IMR-90 (cell line): Measurements from ENCODE around the gene CEP72. TPM values are rescaled to one million over a fixed set of nuclear protein-coding genes. Genes with fewer than 3 reads are reported as not detected.

Experiments
- ATAC-seq: fragments of 200-7000 bp; cut with Tn5 transposase; 2 replicates; pipeline ENCODE4 v1.9.1; 2020; ENCODE audit warnings: low read depth, mild to moderate bottlenecking, moderate library complexity
- BruUV-seq: library from RNA; stranded (reverse); fragments of 400-500 nt; replicated peaks from 2 replicates; lab custom pipeline; 2021; lab: Mats Ljungman, UMichigan
- CTCF ChIA-PET: fragments of 300-600 bp; formaldehyde crosslinking; extraction: SDS; loops from one replicate; lab custom pipeline; 2021; ENCODE audit warnings: antibody characterized with exemption; lab: Yijun Ruan, JAX
- POLR2A ChIA-PET: fragments of 300-600 bp; sonication (Branson Sonifier 250); formaldehyde crosslinking; loops from one replicate; lab custom pipeline; 2022; ENCODE audit warnings: antibody characterized with exemption; ENCODE audit not compliant: unreplicated experiment; lab: Charles Lee
- DNase-seq: peaks from one replicate; pipeline ENCODE4 v3.0.0; 2013
- H2AFZ ChIP-seq: replicated peaks from 2 replicates; pipeline ENCODE3; 2013; ENCODE audit warnings: low read length, mild to moderate bottlenecking; ENCODE audit not compliant: poor library complexity
- H2AK5ac ChIP-seq: 2 replicates; pipeline ENCODE4 v1.6.1; 2013; ENCODE audit warnings: low read depth, low read length, inconsistent platforms
- H2AK9ac ChIP-seq: replicated peaks from 2 replicates; pipeline ENCODE3; 2013; ENCODE audit warnings: mild to moderate bottlenecking, low read depth, low read length, moderate library complexity; ENCODE audit not compliant: poor library complexity
- H2BK120ac ChIP-seq: 2 replicates; pipeline ENCODE4 v1.6.1; 2013; ENCODE audit warnings: low read depth, low read length, inconsistent platforms
- H2BK15ac ChIP-seq: 3 replicates; pipeline ENCODE4 v1.6.1; 2013; ENCODE audit warnings: low read depth, low read length, inconsistent platforms
- H2BK20ac ChIP-seq: 2 replicates; pipeline ENCODE4 v1.6.1; 2013; ENCODE audit warnings: low read depth, mild to moderate bottlenecking, inconsistent platforms, low read length, moderate library complexity
- H2BK5ac ChIP-seq: 2 replicates; pipeline ENCODE4 v1.6.1; 2013; ENCODE audit warnings: mild to moderate bottlenecking, low read depth, low read length, inconsistent platforms; ENCODE audit not compliant: poor library complexity, severe bottlenecking
- H3K14ac ChIP-seq: replicated peaks from 2 replicates; pipeline ENCODE4 v1.6.1; 2013; ENCODE audit warnings: low read depth, low read length, inconsistent platforms
- H3K18ac ChIP-seq: 2 replicates; pipeline ENCODE4 v1.6.1; 2013; ENCODE audit warnings: low read depth, low read length, control low read depth
- H3K23ac ChIP-seq: 2 replicates; pipeline ENCODE4 v1.6.1; 2013; ENCODE audit warnings: low read depth, low read length, inconsistent platforms
- H3K27ac ChIP-seq: 2 replicates; pipeline ENCODE4 v1.5.1; 2013; ENCODE audit warnings: mild to moderate bottlenecking, control low read depth, low read length; ENCODE audit not compliant: insufficient read depth
- H3K27me3 ChIP-seq: 2 replicates; pipeline ENCODE4 v1.6.1; 2013; ENCODE audit warnings: low read length; ENCODE audit not compliant: control insufficient read depth, insufficient read depth
- H3K36me3 ChIP-seq: 2 replicates; pipeline ENCODE4 v1.6.1; 2013; ENCODE audit warnings: low read length, mixed read lengths; ENCODE audit not compliant: control insufficient read depth, insufficient read depth
- H3K4ac ChIP-seq: 2 replicates; pipeline ENCODE4 v1.6.1; 2013; ENCODE audit warnings: low read depth, low read length, inconsistent platforms
- H3K4me1 ChIP-seq: 2 replicates; pipeline ENCODE4 v1.6.1; 2013; ENCODE audit warnings: low read length, mixed read lengths; ENCODE audit not compliant: control insufficient read depth, insufficient read depth
- H3K4me2 ChIP-seq: 2 replicates; pipeline ENCODE4 v1.6.1; 2013; ENCODE audit warnings: low read depth, mild to moderate bottlenecking, control low read depth, low read length, moderate library complexity
- H3K4me3 ChIP-seq: 2 replicates; pipeline ENCODE4 v1.5.1; 2013; ENCODE audit warnings: low read depth, mild to moderate bottlenecking, control low read depth, low read length, moderate library complexity; ENCODE audit not compliant: insufficient read depth
- H3K56ac ChIP-seq: 2 replicates; pipeline ENCODE4 v1.6.1; 2013; ENCODE audit warnings: low read length, inconsistent platforms; ENCODE audit not compliant: insufficient read depth; ENCODE audit errors: extremely low read depth
- H3K79me1 ChIP-seq, 2 experiments: 2 replicates each; pipeline ENCODE4 v1.6.1; 2013; ENCODE audit warnings: low read length in 2 of 2, inconsistent platforms in 1 of 2, low read depth in 1 of 2
- H3K9ac ChIP-seq: 2 replicates; pipeline ENCODE4 v1.6.1; 2013; ENCODE audit warnings: low read depth, low read length, control low read depth
- H3K9me1 ChIP-seq: 2 replicates; pipeline ENCODE4 v1.6.1; 2013; ENCODE audit warnings: low read length, inconsistent platforms; ENCODE audit not compliant: insufficient read depth
- H3K9me3 ChIP-seq: 2 replicates; pipeline ENCODE4 v1.6.1; 2013; ENCODE audit warnings: low read length; ENCODE audit not compliant: control insufficient read depth, insufficient read depth
- H4K20me1 ChIP-seq: 2 replicates; pipeline ENCODE4 v1.6.1; 2013; ENCODE audit warnings: low read length, inconsistent platforms; ENCODE audit not compliant: insufficient read depth
- H4K5ac ChIP-seq: 2 replicates; pipeline ENCODE4 v1.6.1; 2013; ENCODE audit warnings: mild to moderate bottlenecking, low read depth, low read length, control low read depth
- H4K8ac ChIP-seq, 2 experiments: 2 replicates each; pipeline ENCODE4 v1.6.1; 2013; ENCODE audit warnings: low read depth in 2 of 2, low read length in 2 of 2, control low read depth in 1 of 2, inconsistent platforms in 1 of 2
- H4K91ac ChIP-seq: 2 replicates; pipeline ENCODE4 v1.6.1; 2013; ENCODE audit warnings: low read depth, low read length, inconsistent platforms; ENCODE audit not compliant: insufficient read depth
- CEBPB ChIP-seq: IDR thresholded peaks from 2 replicates; pipeline ENCODE4 v1.6.1; 2012; ENCODE audit warnings: low read depth, low read length, improper control_type of control experiment
- FOS ChIP-seq: fragments of 150-350 bp; IDR thresholded peaks from 2 replicates; pipeline ENCODE4 v1.6.1; 2016; ENCODE audit warnings: low read depth, low read length
- NFE2L2 ChIP-seq: fragments of 150-350 bp; IDR thresholded peaks from 2 replicates; pipeline ENCODE4 v1.6.1; 2016; ENCODE audit warnings: low read depth, mild to moderate bottlenecking, low read length
- POLR2A ChIP-seq: IDR thresholded peaks from 2 replicates; pipeline ENCODE4 v1.6.1; 2012; ENCODE audit warnings: mild to moderate bottlenecking, low read depth, low read length
- WGBS, 2 experiments: methylation state at CpG; one replicate each; pipeline versions ENCODE4 v1.1.5 to v1.1.7; 2013; ENCODE audit warnings: missing lambda C conversion rate in 2 of 2; ENCODE audit not compliant: insufficient read length in 1 of 2; ENCODE audit errors: extremely low coverage in 2 of 2; 5-methylcytosine and 5-hydroxymethylcytosine counted together
- dilution Hi-C: fragments of 300-500 bp; cut with HindIII; formaldehyde crosslinking; loops from one replicate; pipeline ENCODE4 v1.14.3; 2018; ENCODE audit warnings: low sequenced_read_pairs; ENCODE audit not compliant: unreplicated experiment
- in situ Hi-C: fragments of 300-500 bp; cut with MboI; formaldehyde crosslinking; loops from 3 replicates; pipeline ENCODE4 v1.14.3; 2019; ENCODE audit warnings: low sequenced_read_pairs, inconsistent platforms, mixed read lengths
- intact Hi-C: fragments of 100-400 bp; cut with micrococcal nuclease; formaldehyde crosslinking; loops from 2 replicates; pipeline ENCODE4 v1.10.0; 2022
- polyA plus RNA-seq, 3 experiments: library from polyadenylated mRNA; depleted of rRNA; stranded (reverse); fragments of >200 nt; gene quantifications; 2 replicates each; pipeline ENCODE4 v1.2.3, GENCODE V29; 2012; ENCODE audit warnings: low replicate concordance in 1 of 3
- total RNA-seq: library from RNA; depleted of rRNA; stranded (reverse); fragments of >200 nt; gene quantifications from 2 replicates; pipeline ENCODE4 v1.2.3, GENCODE V29; 2012
- TF ChIP-seq, protein P1 (sequence below): conservative IDR thresholded peaks from 2 replicates; pipeline ENCODE4 v1.5.1; 2012; ENCODE audit warnings: mild to moderate bottlenecking, low read depth, low read length, improper control_type of control experiment

Gene CEP72
- total and polyA plus RNA-seq, 2 of the 4 experiments (the other 2 are of a cell fraction) = 2.9 to 4.3 TPM

DNA sequence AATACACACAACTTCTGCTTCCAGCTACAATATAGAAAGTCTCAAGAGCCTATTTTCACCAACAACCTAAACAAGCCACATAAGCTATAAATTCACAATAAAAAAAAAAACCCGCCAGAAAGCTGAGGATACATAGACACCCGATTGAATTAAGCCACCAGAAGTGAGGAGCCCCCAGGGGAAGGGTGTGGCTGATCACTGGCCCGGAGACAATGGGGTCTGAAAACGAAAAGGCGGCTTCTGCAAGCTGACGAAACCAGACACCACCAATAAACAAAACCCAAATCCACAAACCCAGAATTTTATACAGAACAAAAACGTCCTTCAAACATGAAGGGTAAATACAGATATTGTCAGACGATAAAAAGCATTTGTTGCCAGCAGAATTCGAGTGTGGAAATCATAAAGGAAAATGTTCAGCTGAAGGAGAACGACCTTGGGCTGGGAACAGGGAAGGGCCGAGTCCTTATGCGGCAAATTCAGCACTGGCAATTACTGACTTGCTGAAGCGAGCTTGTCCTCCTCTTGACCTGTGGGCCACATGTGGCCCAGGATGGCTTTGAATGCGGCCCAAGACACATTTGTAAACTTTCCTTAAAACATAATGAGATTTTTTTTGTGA is 39.6 kb upstream of the CEP72 start:
- ATAC-seq (no peak), DNase-seq (no peak)
- no peak overlapping the region for H2BK120ac ChIP-seq
- TF ChIP-seq POLR2A (no peak), CEBPB (no peak), NFE2L2 (no peak), FOS (no peak)
- TF ChIP-seq, protein P1, sequence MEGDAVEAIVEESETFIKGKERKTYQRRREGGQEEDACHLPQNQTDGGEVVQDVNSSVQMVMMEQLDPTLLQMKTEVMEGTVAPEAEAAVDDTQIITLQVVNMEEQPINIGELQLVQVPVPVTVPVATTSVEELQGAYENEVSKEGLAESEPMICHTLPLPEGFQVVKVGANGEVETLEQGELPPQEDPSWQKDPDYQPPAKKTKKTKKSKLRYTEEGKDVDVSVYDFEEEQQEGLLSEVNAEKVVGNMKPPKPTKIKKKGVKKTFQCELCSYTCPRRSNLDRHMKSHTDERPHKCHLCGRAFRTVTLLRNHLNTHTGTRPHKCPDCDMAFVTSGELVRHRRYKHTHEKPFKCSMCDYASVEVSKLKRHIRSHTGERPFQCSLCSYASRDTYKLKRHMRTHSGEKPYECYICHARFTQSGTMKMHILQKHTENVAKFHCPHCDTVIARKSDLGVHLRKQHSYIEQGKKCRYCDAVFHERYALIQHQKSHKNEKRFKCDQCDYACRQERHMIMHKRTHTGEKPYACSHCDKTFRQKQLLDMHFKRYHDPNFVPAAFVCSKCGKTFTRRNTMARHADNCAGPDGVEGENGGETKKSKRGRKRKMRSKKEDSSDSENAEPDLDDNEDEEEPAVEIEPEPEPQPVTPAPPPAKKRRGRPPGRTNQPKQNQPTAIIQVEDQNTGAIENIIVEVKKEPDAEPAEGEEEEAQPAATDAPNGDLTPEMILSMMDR = no peak
- POLR2A ChIA-PET = no interaction called here
- no peak overlapping the region for H3K4me2 ChIP-seq
- no peak overlapping the region for H2AK5ac ChIP-seq
- H3K36me3 ChIP-seq = no peaks in the 10 kb centered on the region
- in situ Hi-C loops = no loop called here
- no peak overlapping the region for H3K27ac ChIP-seq
- dilution Hi-C loops = no loop called here
- peaks cover 50% of the 10 kb centered on the region for H3K27me3 ChIP-seq
- no peak overlapping the region for H3K4me3 ChIP-seq
- no peaks in the 10 kb centered on the region for H3K9me1 ChIP-seq
- no peak overlapping the region for H3K4ac ChIP-seq
- no peak overlapping the region for H4K5ac ChIP-seq
- no peak overlapping the region for H3K56ac ChIP-seq
- no peak overlapping the region for H2BK15ac ChIP-seq
- CTCF ChIA-PET = interaction anchor here (0.6 kb wide), 1 partner anchor 12 kb away, joined by 5 read pairs; no protein-coding TSS in a partner anchor
- no peak overlapping the region for H2AK9ac ChIP-seq
- peaks cover 5% of the 10 kb centered on the region for H3K9me3 ChIP-seq
- H2BK5ac ChIP-seq = no peak overlapping the region
- no peak overlapping the region for H3K23ac ChIP-seq
- no peak overlapping the region for H3K9ac ChIP-seq
- H4K20me1 ChIP-seq = no peaks in the 10 kb centered on the region
- no peaks in the 10 kb centered on the region for H3K79me1 ChIP-seq
- no peak overlapping the region for H2BK20ac ChIP-seq
- BruUV-seq = no TSS peak
- no peak overlapping the region for H2AFZ ChIP-seq
- intact Hi-C loops = no loop called here
- H4K91ac ChIP-seq = no peak overlapping the region
- H3K18ac ChIP-seq = no peak overlapping the region
- no peak overlapping the region for H4K8ac ChIP-seq
- 0% methylated on average over 2 of the region's 14 CpGs; no CpG with 5 or more reads in 1 of the 2 experiments for WGBS, 2 experiments
- H3K14ac ChIP-seq = no peak overlapping the region
- no peaks in the 10 kb centered on the region for H3K4me1 ChIP-seq
